GM21528 (cell line): ENCODE data around the gene LRRC56.

Experiments used
- ATAC-seq: cut with Tn5 transposase; IDR thresholded peaks from one replicate; pipeline ENCODE4 v1.9.1; 2021; ENCODE audit warnings: mild to moderate bottlenecking, moderate library complexity; ENCODE audit not compliant: unreplicated experiment, low FRiP score

Gene LRRC56

GRCh38 chr11:536841-537621 lies at the start of gene LRRC56:
TSS of gene LRRC56 (plus strand) at chr11:537527. CDS start at chr11:540685, 3,158 bp downstream.
- ATAC-seq: no peak

DNA sequence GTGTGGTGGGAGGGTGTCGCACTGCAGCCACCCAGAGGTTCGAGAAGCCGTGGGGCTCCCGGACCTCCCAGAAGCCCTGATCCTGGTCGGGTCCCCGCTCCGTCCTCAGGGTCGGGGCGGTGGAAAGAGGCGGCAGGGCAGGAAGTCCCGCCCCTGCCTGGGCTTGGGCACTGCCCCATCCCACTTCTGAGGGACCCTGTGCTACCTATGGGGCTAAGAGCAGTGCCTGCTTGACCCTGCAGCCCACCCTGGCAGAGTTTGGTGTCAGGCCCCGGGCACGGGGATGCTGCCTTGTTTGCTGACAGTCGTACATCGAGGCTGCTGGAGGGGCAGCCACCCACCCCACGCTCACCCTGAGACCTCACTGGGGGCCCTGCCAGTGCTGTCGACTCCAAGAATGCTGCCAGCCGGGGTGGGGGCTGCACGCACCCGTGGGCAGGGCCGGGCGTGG lies 49.7 kb upstream of the LRRC56 start:
- no peak for ATAC-seq

DNA sequence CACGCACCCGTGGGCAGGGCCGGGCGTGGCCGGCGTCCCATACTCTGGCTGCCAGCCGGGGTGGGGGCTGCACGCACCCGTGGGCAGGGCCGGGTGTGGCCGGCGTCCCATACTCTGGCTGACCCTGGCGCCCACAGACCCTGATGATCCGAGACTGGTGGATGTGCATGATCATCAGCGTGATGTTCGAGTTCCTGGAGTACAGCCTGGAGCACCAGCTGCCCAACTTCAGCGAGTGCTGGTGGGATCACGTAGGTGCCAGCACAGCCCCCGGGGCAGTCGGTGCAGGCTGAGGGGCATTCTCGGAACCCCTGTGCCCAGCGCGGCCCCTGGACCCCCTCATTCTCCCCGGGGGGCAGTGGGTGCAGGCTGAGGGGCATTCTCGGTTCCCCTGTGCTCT lies 49.3 kb upstream of the LRRC56 start:
- no peak for ATAC-seq

DNA sequence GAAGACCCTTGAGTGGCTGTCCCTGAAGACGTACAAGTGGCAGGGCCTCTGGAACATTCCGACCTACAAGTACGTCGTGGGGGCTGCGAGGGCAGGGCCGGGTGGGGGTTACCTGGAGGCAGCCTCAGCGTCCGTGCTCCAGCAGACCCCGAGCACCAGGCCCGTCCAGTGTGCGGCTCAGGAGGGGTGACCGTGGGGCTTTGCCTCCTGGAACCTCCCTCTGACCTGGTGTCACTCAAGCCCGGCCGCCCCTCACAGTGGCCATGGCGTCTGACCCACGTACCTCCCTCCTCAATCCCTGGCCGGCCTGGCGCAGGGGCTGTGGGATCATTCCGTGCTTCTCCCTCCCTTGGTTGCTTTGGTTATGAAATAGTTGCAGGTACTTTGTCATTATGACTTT lies 48.7 kb upstream of the LRRC56 start:
- no peak for ATAC-seq

GRCh38 chr11:488992-489391 lies 48.3 kb upstream of the LRRC56 start:
- no peak for ATAC-seq

DNA sequence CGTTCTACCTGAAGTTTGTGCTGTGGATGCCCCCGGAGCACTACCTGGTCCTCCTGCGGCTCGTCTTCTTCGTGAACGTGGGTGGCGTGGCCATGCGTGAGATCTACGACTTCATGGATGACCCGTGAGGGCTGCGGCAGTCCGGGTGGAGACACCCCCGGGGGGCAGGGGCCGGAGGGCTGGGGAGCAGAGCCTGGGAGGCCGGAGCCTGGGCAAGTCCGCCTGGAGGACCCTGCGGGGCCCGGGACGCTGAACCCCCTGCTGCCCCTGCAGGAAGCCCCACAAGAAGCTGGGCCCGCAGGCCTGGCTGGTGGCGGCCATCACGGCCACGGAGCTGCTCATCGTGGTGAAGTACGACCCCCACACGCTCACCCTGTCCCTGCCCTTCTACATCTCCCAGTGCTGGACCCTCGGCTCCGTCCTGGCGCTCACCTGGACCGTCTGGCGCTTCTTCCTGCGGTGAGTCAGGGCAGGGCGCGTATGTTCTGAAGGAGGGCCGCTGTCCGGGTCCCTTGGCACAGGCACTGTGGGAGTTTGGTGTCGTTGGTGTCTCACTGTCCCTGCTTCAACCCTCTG lies 47.6 kb upstream of the LRRC56 start:
- ATAC-seq: no peak

- ATAC-seq: no peak
These were observed 47.0 kb upstream of the LRRC56 start for GRCh38 chr11:490186-490929.

DNA sequence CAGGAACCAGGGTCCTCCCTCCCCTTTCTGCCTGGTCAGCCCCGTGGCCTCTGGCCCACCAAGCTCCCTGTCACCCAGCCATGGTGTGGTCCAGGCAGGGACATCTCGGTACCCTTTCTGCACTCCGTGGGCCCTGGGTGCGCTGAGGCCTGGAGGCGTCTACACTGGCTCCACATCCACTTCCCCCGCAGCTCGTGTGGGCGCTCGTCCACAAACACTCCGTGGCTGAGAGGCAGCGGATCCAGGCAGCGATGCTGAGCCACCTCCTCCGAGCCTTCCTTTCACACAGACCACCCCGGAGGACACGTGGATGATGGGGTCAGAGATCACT lies 46.4 kb upstream of the LRRC56 start:
- ATAC-seq: no peak

DNA sequence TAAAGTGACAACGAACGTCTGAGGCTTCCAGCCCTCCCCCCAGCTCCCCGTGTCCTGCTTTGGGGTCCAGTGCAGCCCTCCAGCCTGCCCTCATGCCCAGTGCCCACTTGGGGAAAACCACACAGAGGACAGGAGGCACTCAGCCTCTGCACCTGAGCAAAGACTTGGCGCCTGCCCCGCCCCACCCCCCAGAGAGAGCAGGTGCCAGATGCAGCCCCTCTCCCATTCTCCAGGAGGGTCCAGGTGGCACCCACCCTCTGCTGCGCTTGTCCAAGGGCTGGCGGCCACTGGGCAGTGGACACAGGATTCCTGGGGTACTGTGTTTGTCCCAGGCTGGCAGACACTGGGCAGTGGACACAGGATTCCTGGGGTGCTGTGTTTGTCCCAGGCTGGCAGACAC lies 46.0 kb upstream of the LRRC56 start:
- ATAC-seq: no peak

- no peak for ATAC-seq
These were observed 44.7 kb upstream of the LRRC56 start for GRCh38 chr11:492427-493226.

DNA sequence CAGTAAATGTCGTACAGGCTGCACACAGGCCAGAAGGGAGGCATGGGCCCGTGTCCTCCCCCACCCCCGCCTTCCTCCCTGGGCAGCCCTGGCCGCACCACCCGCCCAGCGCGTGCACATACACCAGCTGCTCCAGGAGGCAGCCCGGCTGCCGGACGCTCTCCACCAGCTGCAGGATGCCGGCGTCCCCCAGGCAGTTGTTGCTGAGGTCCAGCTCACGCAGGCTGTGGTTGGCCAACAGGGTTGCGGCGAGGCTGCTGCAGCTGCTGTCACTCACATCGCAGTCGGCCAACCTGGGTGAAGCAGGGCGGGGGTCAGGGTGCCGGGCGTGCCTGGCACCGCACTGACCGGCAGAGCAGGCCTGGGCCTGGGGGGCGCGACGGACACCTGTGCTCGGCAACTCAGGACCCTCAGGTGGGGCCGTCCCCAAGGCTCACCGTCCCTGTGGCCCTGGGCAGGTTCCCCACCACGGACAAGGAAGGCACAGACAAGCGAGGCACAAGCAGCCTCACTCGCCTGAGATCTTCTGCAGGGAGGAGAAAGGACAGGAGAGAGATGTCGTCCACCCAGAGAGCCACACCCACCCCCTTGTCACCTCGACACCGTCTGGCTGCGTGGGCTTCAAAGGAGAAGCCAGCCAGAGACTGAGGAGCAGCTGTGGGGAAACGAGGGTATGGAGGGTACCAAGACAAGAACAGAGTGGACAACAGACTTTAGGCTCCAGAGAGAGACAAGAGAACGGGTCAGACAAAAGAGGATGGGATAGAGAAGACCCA lies 42.4 kb upstream of the LRRC56 start:
- ATAC-seq: no peak

GRCh38 chr11:495537-495931 lies 41.8 kb upstream of the LRRC56 start:
- no peak for ATAC-seq

DNA sequence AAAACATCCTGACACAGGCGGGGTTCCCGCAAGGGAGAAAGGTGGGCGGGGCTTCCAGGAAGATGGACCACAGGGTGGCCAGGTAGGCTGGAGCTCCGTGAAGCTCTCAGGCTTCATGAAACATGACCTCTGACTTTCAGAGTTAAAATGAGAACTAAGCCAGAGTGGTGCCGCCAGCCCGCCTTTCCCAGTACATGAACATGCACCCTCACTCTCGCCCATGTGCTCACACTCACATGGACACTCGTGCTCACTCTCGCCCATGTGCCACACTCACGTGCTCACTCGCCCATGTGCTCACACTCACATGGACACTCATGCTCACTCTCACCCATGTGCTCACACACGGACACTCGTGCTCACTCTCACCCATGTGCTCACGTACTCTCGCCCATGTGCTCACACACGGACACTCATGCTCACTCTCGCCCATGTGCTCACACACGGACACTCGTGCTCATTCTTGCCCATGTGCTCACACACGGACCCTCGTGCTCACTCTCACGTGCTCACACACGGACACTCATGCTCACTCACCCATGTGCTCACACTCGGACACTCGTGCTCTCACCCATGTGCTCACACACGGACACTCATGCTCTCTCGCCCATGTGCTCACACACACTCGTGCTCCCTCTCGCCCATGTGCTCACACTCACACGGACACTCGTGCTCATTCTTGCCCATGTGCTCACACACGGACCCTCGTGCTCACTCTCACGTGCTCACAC lies 40.3 kb upstream of the LRRC56 start:
- ATAC-seq: no peak

DNA sequence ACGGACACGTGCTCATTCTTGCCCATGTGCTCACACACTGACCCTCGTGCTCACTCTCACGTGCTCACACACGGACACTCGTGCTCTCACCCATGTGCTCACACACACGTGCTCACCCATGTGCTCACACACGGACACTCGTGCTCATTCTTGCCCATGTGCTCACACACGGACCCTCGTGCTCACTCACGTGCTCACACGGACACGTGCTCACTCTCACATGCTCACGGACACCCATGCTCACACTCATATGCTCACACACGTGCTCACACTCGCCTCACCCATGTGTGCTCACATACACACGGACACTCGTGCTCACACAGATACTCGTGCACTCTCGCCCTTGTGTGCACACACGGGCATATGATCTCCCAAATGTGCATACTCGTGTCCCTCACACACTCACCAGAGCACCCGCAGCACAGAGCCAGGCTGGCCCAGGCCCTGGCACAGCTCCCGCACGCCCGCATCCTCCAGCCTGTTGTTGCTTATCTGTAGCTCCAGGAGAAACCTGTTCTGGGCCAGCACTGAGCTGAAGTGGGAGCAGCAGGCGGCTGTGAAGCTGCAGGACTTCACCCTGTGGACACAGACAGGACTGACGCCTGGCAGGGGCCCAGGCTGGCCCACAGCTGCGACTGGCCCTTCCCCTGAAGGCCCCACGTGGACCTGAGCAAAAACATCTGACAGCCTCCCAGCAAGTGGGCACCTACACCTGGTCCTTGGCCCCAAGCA lies 39.6 kb upstream of the LRRC56 start:
- no peak for ATAC-seq

DNA sequence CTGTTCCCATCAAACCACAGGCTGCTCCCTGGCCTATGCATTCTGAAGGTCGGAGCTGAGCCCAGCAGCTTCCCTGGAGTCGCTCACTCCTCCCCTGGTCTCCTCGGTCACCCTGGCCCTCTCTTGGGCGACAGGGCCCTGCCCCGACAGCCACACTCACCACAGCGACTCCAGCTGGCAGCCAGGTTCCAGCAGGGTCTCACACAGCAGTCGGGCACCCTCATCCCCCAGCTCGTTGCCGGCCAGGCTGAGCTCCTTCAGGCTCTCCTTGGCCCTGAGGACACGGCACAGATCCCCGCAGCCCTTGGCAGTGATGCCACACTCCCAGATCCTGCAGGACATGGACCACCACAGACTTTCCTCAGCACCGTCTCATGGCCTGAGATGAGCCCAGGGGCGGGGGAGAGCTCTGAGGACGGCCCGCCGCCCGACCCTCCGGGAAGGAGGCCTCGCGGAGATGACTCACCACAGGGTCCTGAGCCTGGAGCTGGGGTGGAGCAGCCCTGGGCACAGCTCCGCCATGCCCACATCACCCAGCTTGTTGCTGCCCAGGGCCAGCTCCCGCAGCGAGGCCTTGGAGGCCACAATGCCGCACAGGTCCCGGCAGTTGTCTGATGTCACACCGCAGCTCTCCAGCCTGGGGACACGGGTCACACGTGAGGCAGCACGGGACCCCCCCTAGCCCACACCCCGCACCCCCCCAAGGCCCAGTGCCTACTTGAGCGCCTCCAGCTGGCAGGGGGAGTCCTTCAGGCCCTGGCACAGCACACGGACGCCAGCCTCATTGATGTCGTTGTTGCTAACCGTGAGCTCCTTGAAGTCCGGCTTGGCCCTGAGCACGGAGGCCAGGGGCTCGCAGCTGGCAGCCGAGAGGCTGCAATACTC lies 38.8 kb upstream of the LRRC56 start:
- ATAC-seq: no peak

DNA sequence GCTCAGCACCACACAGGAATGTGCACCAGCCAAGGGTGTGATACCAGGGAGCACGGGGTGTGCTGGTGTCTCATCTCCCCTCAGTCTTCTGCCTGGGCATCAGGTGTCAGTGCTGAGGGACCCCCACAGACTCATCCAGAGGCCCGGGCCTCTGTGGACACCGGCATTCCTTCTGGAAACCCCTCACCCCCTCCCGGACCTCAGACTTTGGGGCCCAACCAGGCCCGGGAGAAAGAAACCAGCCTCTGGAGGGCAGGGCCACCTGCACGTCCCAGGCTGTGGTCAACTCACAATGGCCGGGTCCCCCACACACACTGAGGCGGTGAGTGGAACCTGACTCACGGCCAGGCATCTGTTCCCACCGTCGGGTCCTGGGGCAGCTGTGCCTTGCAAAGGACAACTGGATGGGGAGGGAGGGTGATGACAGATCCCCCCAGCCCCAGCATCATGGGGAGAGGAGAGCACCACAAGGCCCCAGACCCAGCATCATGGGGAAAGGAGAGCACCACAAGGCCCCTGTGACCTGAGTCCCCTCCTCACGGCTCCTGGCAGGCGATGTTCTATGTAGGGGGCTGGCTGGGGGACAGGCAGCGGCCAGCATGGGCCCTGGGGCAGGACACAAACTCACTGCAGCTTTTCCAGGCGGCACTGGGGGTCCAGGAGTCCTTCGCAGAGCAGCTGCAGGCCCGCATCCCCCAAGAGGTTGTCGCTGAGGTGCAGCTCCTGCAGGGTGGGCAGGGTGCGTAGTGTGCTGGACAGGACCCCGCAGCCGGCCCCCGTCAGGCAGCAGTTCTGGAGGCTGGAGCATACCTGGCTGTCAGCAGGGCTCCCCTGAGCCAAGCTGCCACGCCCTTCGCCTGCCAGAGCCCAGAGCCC lies 37.9 kb upstream of the LRRC56 start:
- no peak for ATAC-seq
